Measurements from ENCODE around the gene NABP1.

The NABP1 gene

GRCh38 chr2:191713837-191714236 is 35.9 kb downstream of the NABP1 start:
- H3K27me3 ChIP-seq, result no peaks in the 10 kb centered on the region
- H3K27ac ChIP-seq, result no peak overlapping the region
- H3K36me3 ChIP-seq, result peaks cover 4% of the 10 kb centered on the region
- no peaks in the 10 kb centered on the region for H3K9me3 ChIP-seq
- H3K4me3 ChIP-seq (ENCODE audit: low read depth in 1 of 2, low read length in 1 of 2), result no peak overlapping the region
- no peaks in the 10 kb centered on the region for H3K4me1 ChIP-seq (ENCODE audit: control insufficient read depth in 1 of 2, insufficient read depth in 1 of 2, low read depth in 1 of 2, low read length in 1 of 2)
- TF ChIP-seq CTCF (IDR thresholded peaks at IDR 0.05), result no peak

GRCh38 chr2:191714925-191715324 is 37.0 kb downstream of the NABP1 start:
- H3K36me3 ChIP-seq, result no peaks in the 10 kb centered on the region
- no peak for TF ChIP-seq CTCF (IDR thresholded peaks at IDR 0.05)
- H3K27me3 ChIP-seq, result no peaks in the 10 kb centered on the region
- no peak overlapping the region for H3K4me3 ChIP-seq (ENCODE audit: low read depth in 1 of 2, low read length in 1 of 2)
- H3K9me3 ChIP-seq, result no peaks in the 10 kb centered on the region
- no peaks in the 10 kb centered on the region for H3K4me1 ChIP-seq (ENCODE audit: control insufficient read depth in 1 of 2, insufficient read depth in 1 of 2, low read depth in 1 of 2, low read length in 1 of 2)
- H3K27ac ChIP-seq, result no peak overlapping the region

- Histone ChIP-seq H3K9me3 (no peaks in the 10 kb centered on the region), H3K4me1 (ENCODE audit: control insufficient read depth in 1 of 2, insufficient read depth in 1 of 2, low read depth in 1 of 2, low read length in 1 of 2) (no peaks in the 10 kb centered on the region), H3K4me3 (ENCODE audit: low read depth in 1 of 2, low read length in 1 of 2) (no peak overlapping the region), H3K27ac (no peak overlapping the region), H3K27me3 (no peaks in the 10 kb centered on the region), H3K36me3 (no peaks in the 10 kb centered on the region)
- no peak for TF ChIP-seq CTCF (IDR thresholded peaks at IDR 0.05)
Measured at GRCh38 chr2:191715471-191715870, 37.5 kb downstream of the NABP1 start.

GRCh38 chr2:191719261-191719660 is 41.3 kb downstream of the NABP1 start:
- no peaks in the 10 kb centered on the region for H3K9me3 ChIP-seq
- no peaks in the 10 kb centered on the region for H3K27me3 ChIP-seq
- H3K36me3 ChIP-seq, result no peaks in the 10 kb centered on the region
- no peak for TF ChIP-seq CTCF (IDR thresholded peaks at IDR 0.05)
- no peaks in the 10 kb centered on the region for H3K4me1 ChIP-seq (ENCODE audit: control insufficient read depth in 1 of 2, insufficient read depth in 1 of 2, low read depth in 1 of 2, low read length in 1 of 2)
- no peak overlapping the region for H3K27ac ChIP-seq
- no peak overlapping the region for H3K4me3 ChIP-seq (ENCODE audit: low read depth in 1 of 2, low read length in 1 of 2)

GRCh38 chr2:191719938-191720337 is 42.0 kb downstream of the NABP1 start:
- Histone ChIP-seq H3K36me3 (no peaks in the 10 kb centered on the region), H3K4me1 (ENCODE audit: control insufficient read depth in 1 of 2, insufficient read depth in 1 of 2, low read depth in 1 of 2, low read length in 1 of 2) (no peaks in the 10 kb centered on the region), H3K4me3 (ENCODE audit: low read depth in 1 of 2, low read length in 1 of 2) (no peak overlapping the region), H3K27me3 (no peaks in the 10 kb centered on the region), H3K9me3 (no peaks in the 10 kb centered on the region), H3K27ac (no peak overlapping the region)
- no peak for TF ChIP-seq CTCF (IDR thresholded peaks at IDR 0.05)

- Histone ChIP-seq H3K27me3 (no peaks in the 10 kb centered on the region), H3K27ac (no peak overlapping the region), H3K4me3 (ENCODE audit: low read depth in 1 of 2, low read length in 1 of 2) (no peak overlapping the region), H3K36me3 (no peaks in the 10 kb centered on the region), H3K4me1 (ENCODE audit: control insufficient read depth in 1 of 2, insufficient read depth in 1 of 2, low read depth in 1 of 2, low read length in 1 of 2) (no peaks in the 10 kb centered on the region), H3K9me3 (no peaks in the 10 kb centered on the region)
- no peak for TF ChIP-seq CTCF (IDR thresholded peaks at IDR 0.05)
Measured at GRCh38 chr2:191721331-191721730, 43.4 kb downstream of the NABP1 start.

All from neutrophil (primary cell).